OCI-LY1 (cell line): ENCODE data around the gene ACTR3C.

Experiments used
- H2AFZ ChIP-seq: fragments of 200-600 bp; sonication (generic), shearing (Covaris generic); 2 replicates; pipeline ENCODE4 v1.6.0; 2014; ENCODE audit warnings: antibody characterized with exemption, mild to moderate bottlenecking, low read length
- H3F3A ChIP-seq: fragments of 200-600 bp; sonication (generic), shearing (Covaris generic); 2 replicates; pipeline ENCODE4 v1.6.0; 2014; ENCODE audit warnings: mild to moderate bottlenecking, antibody characterized with exemption, low read length, moderate library complexity; ENCODE audit not compliant: insufficient read depth
- H3K27ac ChIP-seq: fragments of 200-600 bp; sonication (generic); 2 replicates; pipeline ENCODE4 v1.5.1; 2014; ENCODE audit warnings: low read length, mixed run types, mild to moderate bottlenecking, low read depth; ENCODE audit not compliant: poor library complexity, severe bottlenecking
- H3K27me3 ChIP-seq: fragments of 200-600 bp; sonication (generic); 2 replicates; pipeline ENCODE4 v1.6.0; 2014; ENCODE audit warnings: antibody characterized with exemption, mild to moderate bottlenecking, low read length, moderate library complexity; ENCODE audit not compliant: insufficient read depth
- H3K36me3 ChIP-seq: fragments of 200-600 bp; sonication (generic); 2 replicates; pipeline ENCODE4 v1.6.1; 2014; ENCODE audit warnings: mild to moderate bottlenecking, antibody characterized with exemption, low read length, moderate library complexity, mixed read lengths; ENCODE audit not compliant: insufficient read depth
- H3K4me1 ChIP-seq: fragments of 200-600 bp; sonication (generic); 2 replicates; pipeline ENCODE4 v1.5.1; 2014; ENCODE audit warnings: mild to moderate bottlenecking, low read length, moderate library complexity; ENCODE audit not compliant: insufficient read depth, severe bottlenecking
- H3K4me2 ChIP-seq: fragments of 200-600 bp; sonication (generic), shearing (Covaris generic); 2 replicates; pipeline ENCODE4 v1.6.1; 2014; ENCODE audit warnings: low read length
- H3K4me3 ChIP-seq: fragments of 200-600 bp; sonication (generic); 2 replicates; pipeline ENCODE4 v1.5.1; 2014; ENCODE audit warnings: low read length, low read depth, mild to moderate bottlenecking, mixed read lengths; ENCODE audit not compliant: poor library complexity, severe bottlenecking
- H3K79me2 ChIP-seq: fragments of 200-600 bp; shearing (Covaris generic); 2 replicates; pipeline ENCODE4 v1.6.1; 2016; ENCODE audit warnings: mixed run types, low read length, mixed read lengths; ENCODE audit not compliant: insufficient read depth
- H3K9ac ChIP-seq: fragments of 200-600 bp; sonication (generic), shearing (Covaris generic); 2 replicates; pipeline ENCODE4 v1.6.1; 2014; ENCODE audit warnings: mild to moderate bottlenecking, low read length, mixed read lengths
- H3K9me2 ChIP-seq: fragments of 200-600 bp; sonication (generic), shearing (Covaris generic); 2 replicates; pipeline ENCODE4 v1.6.1; 2014; ENCODE audit warnings: low read depth, mild to moderate bottlenecking, low read length, mixed read lengths
- H3K9me3 ChIP-seq: fragments of 200-600 bp; shearing (Covaris generic); 2 replicates; pipeline ENCODE4 v1.6.1; 2014; ENCODE audit warnings: low read length, mixed read lengths
- H4K20me1 ChIP-seq: fragments of 200-600 bp; sonication (generic), shearing (Covaris generic); 2 replicates; pipeline ENCODE4 v1.6.0; 2016; ENCODE audit warnings: mild to moderate bottlenecking, low read length; ENCODE audit not compliant: insufficient read depth
- EZH2 ChIP-seq: fragments of 200-600 bp; sonication (generic), shearing (Covaris generic); IDR thresholded peaks from 2 replicates; pipeline ENCODE4 v1.8.0; 2017; ENCODE audit warnings: borderline replicate concordance, mixed run types, mild to moderate bottlenecking, antibody characterized with exemption, low read length, moderate library complexity, mixed read lengths
- TF ChIP-seq, protein P1 (sequence below): fragments of 200-600 bp; sonication (generic), shearing (Covaris generic); IDR thresholded peaks from 2 replicates; pipeline ENCODE4 v1.5.1; 2017; ENCODE audit warnings: mild to moderate bottlenecking, antibody characterized with exemption, low read length, moderate library complexity, mixed read lengths

Gene ACTR3C

DNA sequence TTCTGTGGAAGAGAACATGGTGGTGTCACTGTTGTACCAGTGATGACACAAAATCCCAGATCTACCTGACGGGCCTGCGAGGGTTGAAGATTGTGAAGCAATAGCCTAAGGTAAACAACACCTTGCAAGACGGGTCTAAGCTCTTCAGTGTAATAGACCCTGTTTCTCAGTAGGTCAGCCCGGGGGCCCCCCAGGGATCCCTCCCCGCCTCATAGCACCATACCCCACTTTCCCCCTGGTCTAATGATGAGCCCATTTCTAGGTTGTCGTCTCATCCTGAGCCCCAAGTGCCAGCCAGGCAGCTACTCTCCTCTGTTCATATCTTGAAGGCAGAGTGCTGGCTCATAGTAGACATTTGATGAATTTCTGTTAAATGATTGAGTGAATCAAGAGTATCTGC lies 2.6 kb upstream of the ACTR3C start:
- no peaks in the 10 kb centered on the region for H3K9me3 ChIP-seq
- no peak for TF ChIP-seq EZH2
- TF ChIP-seq, protein P1, sequence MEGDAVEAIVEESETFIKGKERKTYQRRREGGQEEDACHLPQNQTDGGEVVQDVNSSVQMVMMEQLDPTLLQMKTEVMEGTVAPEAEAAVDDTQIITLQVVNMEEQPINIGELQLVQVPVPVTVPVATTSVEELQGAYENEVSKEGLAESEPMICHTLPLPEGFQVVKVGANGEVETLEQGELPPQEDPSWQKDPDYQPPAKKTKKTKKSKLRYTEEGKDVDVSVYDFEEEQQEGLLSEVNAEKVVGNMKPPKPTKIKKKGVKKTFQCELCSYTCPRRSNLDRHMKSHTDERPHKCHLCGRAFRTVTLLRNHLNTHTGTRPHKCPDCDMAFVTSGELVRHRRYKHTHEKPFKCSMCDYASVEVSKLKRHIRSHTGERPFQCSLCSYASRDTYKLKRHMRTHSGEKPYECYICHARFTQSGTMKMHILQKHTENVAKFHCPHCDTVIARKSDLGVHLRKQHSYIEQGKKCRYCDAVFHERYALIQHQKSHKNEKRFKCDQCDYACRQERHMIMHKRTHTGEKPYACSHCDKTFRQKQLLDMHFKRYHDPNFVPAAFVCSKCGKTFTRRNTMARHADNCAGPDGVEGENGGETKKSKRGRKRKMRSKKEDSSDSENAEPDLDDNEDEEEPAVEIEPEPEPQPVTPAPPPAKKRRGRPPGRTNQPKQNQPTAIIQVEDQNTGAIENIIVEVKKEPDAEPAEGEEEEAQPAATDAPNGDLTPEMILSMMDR = no peak
- H3K4me3 ChIP-seq = no peak overlapping the region
- H3K79me2 ChIP-seq = no peaks in the 10 kb centered on the region
- no peak overlapping the region for H3K9ac ChIP-seq
- H3K4me1 ChIP-seq = peaks cover 24% of the 10 kb centered on the region
- H3K27me3 ChIP-seq = no peaks in the 10 kb centered on the region
- peaks cover 45% of the 10 kb centered on the region for H3K36me3 ChIP-seq
- no peak overlapping the region for H2AFZ ChIP-seq
- H3F3A ChIP-seq = no peaks in the 10 kb centered on the region
- H4K20me1 ChIP-seq = no peaks in the 10 kb centered on the region
- H3K27ac ChIP-seq = no peak overlapping the region
- no peaks in the 10 kb centered on the region for H3K9me2 ChIP-seq
- H3K4me2 ChIP-seq = no peak overlapping the region

DNA sequence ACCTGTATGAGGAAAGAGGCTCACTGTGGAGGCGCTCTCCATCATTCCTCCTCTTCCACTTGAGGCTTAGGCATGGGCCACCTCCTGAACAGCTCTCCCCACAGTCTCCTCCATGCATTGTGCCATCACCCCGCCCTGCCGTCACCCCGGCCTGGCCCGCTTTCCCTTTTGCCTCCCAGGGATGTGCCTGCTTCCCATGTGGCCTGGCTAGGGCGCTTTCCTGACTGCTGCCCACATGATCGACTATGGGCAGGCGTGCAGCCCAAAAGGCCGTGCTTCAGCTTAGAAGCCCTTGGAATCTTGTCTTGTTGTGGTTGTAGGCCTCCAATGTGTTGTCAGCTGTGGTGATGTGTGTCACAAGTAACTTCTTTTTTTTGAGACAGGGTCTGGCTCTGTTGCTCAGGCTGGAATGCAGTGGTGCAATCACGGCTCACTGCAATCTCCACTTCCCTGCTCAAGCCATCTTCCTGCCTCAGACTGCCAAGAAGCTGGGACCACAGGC lies 1.8 kb upstream of the ACTR3C start:
- no peak overlapping the region for H3K27ac ChIP-seq
- H4K20me1 ChIP-seq = no peaks in the 10 kb centered on the region
- H3K4me3 ChIP-seq = no peak overlapping the region
- no peaks in the 10 kb centered on the region for H3F3A ChIP-seq
- no peaks in the 10 kb centered on the region for H3K27me3 ChIP-seq
- no peaks in the 10 kb centered on the region for H3K79me2 ChIP-seq
- H3K4me1 ChIP-seq = peaks cover 24% of the 10 kb centered on the region
- H3K36me3 ChIP-seq = peaks cover 43% of the 10 kb centered on the region
- H3K9me3 ChIP-seq = no peaks in the 10 kb centered on the region
- H3K9ac ChIP-seq = no peak overlapping the region
- H3K9me2 ChIP-seq = no peaks in the 10 kb centered on the region
- no peak overlapping the region for H3K4me2 ChIP-seq
- TF ChIP-seq, protein P1 = no peak
- no peak for TF ChIP-seq EZH2
- H2AFZ ChIP-seq = no peak overlapping the region

DNA sequence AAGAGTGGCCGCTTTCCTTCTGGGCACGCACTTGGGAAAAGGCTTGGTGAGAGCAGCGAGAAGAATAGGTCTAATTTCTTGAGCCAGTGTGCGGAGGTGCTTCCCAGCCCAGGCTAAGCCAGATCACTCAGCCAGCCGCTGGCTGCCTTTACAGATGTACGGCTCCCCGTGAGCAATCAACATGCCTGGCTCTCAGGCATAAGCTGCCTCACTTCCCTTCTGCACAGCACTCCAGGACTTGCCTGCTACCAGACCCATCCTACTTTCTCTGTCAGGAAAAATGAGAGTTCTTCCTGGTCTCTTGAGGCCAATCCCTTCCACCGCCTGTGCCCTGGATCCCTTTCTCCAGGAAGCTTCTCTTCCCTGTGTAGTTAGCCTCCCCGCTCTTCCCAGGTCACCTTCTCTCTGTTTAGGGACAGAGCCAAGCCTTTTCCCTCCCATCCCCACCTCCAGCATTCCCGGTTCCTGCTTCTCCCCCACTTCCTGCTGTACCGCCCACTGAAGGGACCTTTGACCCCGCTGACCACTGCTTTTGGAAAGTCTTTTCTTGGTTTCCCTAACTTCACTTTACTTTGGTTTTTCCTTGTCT lies 1.1 kb upstream of the ACTR3C start:
- Histone ChIP-seq H3K79me2 (no peaks in the 10 kb centered on the region), H3K4me1 (peaks cover 24% of the 10 kb centered on the region), H3K9ac (peak overlapping the region; percentile 88), H3K4me3 (peak overlapping the region; percentile 81), H3K27me3 (no peaks in the 10 kb centered on the region), H3F3A (no peaks in the 10 kb centered on the region), H3K9me3 (no peaks in the 10 kb centered on the region), H3K27ac (peak overlapping the region; percentile 64), H3K36me3 (peaks cover 36% of the 10 kb centered on the region), H2AFZ (no peak overlapping the region), H3K4me2 (peak overlapping the region; percentile 93), H3K9me2 (no peaks in the 10 kb centered on the region), H4K20me1 (no peaks in the 10 kb centered on the region)
- no peak for TF ChIP-seq EZH2
- TF ChIP-seq, protein P1 = no peak
